ENCODE results near the gene EML6.

- TF ChIP-seq CTCF (IDR thresholded peaks at IDR 0.05) (no peak), EZH2 (IDR thresholded peaks at IDR 0.05) (no peak)
These were observed 149.3 kb downstream of the EML6 start for GRCh38 chr2:54872780-54873179.
